ENCODE measurements around the gene ROBO2. TPM values are rescaled to one million over a fixed set of nuclear protein-coding genes. Genes with fewer than 3 reads are reported as not detected.

The ROBO2 gene
- total RNA-seq = not detected
- total RNA-seq = 0 reads per million in 2 donors

- H3K9me3 ChIP-seq (ENCODE audit: control insufficient read depth, low read length, poor library complexity, severe bottlenecking) = no peaks in the 10 kb centered on the region
- ATAC-seq = no peak
- Mint-ChIP-seq H3K27ac (no peak within 1 kb of the TSS), H3K27me3 (peaks cover 17% of the 10 kb centered on the region), H3K4me3 (no peak within 1 kb of the TSS), H3K36me3 (ENCODE audit: low read depth) (no peaks in the 10 kb centered on the region), H3K4me1 (no peaks in the 10 kb centered on the region)
- DNase-seq = no peak
Observed at GRCh38 chr3:77039606-77040171, at the start of gene ROBO2. Gene ROBO2, plus strand, starts transcription at chr3:77040099. Its CDS starts 687 bp downstream, at chr3:77040786.

- Mint-ChIP-seq H3K4me1 (no peaks in the 10 kb centered on the region), H3K27me3 (no peaks in the 10 kb centered on the region), H3K4me3 (no peak overlapping the region), H3K27ac (no peak overlapping the region), H3K36me3 (ENCODE audit: low read depth) (no peaks in the 10 kb centered on the region)
- H3K9me3 ChIP-seq (ENCODE audit: control insufficient read depth, low read length, poor library complexity, severe bottlenecking) = no peaks in the 10 kb centered on the region
- DNase-seq (no peak), ATAC-seq (no peak)
Observed at GRCh38 chr3:76990606-76991005, 49.3 kb upstream of the ROBO2 start.

GRCh38 chr3:76991165-76991564 lies 48.7 kb upstream of the ROBO2 start:
- Mint-ChIP-seq H3K4me1 (no peaks in the 10 kb centered on the region), H3K36me3 (ENCODE audit: low read depth) (no peaks in the 10 kb centered on the region), H3K27ac (no peak overlapping the region), H3K27me3 (no peaks in the 10 kb centered on the region), H3K4me3 (no peak overlapping the region)
- DNase-seq (no peak), ATAC-seq (no peak)
- H3K9me3 ChIP-seq (ENCODE audit: control insufficient read depth, low read length, poor library complexity, severe bottlenecking) = no peaks in the 10 kb centered on the region

GRCh38 chr3:76997733-76998132 lies 42.2 kb upstream of the ROBO2 start:
- H3K36me3 Mint-ChIP-seq (ENCODE audit: low read depth) = no peaks in the 10 kb centered on the region
- no peak overlapping the region for H3K27ac Mint-ChIP-seq
- no peaks in the 10 kb centered on the region for H3K4me1 Mint-ChIP-seq
- no peak overlapping the region for H3K4me3 Mint-ChIP-seq
- ATAC-seq (no peak), DNase-seq (no peak)
- no peaks in the 10 kb centered on the region for H3K9me3 ChIP-seq (ENCODE audit: control insufficient read depth, low read length, poor library complexity, severe bottlenecking)
- H3K27me3 Mint-ChIP-seq = no peaks in the 10 kb centered on the region

- Mint-ChIP-seq H3K4me3 (no peak overlapping the region), H3K36me3 (ENCODE audit: low read depth) (no peaks in the 10 kb centered on the region), H3K27me3 (no peaks in the 10 kb centered on the region), H3K27ac (no peak overlapping the region), H3K4me1 (no peaks in the 10 kb centered on the region)
- DNase-seq = no peak
- H3K9me3 ChIP-seq (ENCODE audit: control insufficient read depth, low read length, poor library complexity, severe bottlenecking) = no peaks in the 10 kb centered on the region
- ATAC-seq = no peak
Observed at GRCh38 chr3:76998555-76998954, 41.3 kb upstream of the ROBO2 start.

GRCh38 chr3:77001062-77001701 lies 38.7 kb upstream of the ROBO2 start:
- Mint-ChIP-seq H3K4me1 (no peaks in the 10 kb centered on the region), H3K36me3 (ENCODE audit: low read depth) (no peaks in the 10 kb centered on the region), H3K27ac (no peak overlapping the region), H3K27me3 (no peaks in the 10 kb centered on the region), H3K4me3 (no peak overlapping the region)
- ATAC-seq (no peak), DNase-seq (no peak)
- H3K9me3 ChIP-seq (ENCODE audit: control insufficient read depth, low read length, poor library complexity, severe bottlenecking) = no peaks in the 10 kb centered on the region

GRCh38 chr3:77014226-77014625 lies 25.7 kb upstream of the ROBO2 start:
- H3K4me1 Mint-ChIP-seq = no peaks in the 10 kb centered on the region
- no peaks in the 10 kb centered on the region for H3K27me3 Mint-ChIP-seq
- H3K4me3 Mint-ChIP-seq = no peak overlapping the region
- ATAC-seq = no peak
- H3K27ac Mint-ChIP-seq = no peak overlapping the region
- H3K9me3 ChIP-seq (ENCODE audit: control insufficient read depth, low read length, poor library complexity, severe bottlenecking) = no peaks in the 10 kb centered on the region
- no peaks in the 10 kb centered on the region for H3K36me3 Mint-ChIP-seq (ENCODE audit: low read depth)
- DNase-seq = no peak

- Mint-ChIP-seq H3K27me3 (no peaks in the 10 kb centered on the region), H3K27ac (no peak overlapping the region), H3K4me3 (no peak overlapping the region), H3K4me1 (no peaks in the 10 kb centered on the region), H3K36me3 (ENCODE audit: low read depth) (no peaks in the 10 kb centered on the region)
- no peaks in the 10 kb centered on the region for H3K9me3 ChIP-seq (ENCODE audit: control insufficient read depth, low read length, poor library complexity, severe bottlenecking)
- ATAC-seq (no peak), DNase-seq (no peak)
Observed at GRCh38 chr3:77025471-77025870, 14.4 kb upstream of the ROBO2 start.

GRCh38 chr3:77026904-77027634 lies 12.8 kb upstream of the ROBO2 start:
- H3K4me1 Mint-ChIP-seq = no peaks in the 10 kb centered on the region
- no peaks in the 10 kb centered on the region for H3K36me3 Mint-ChIP-seq (ENCODE audit: low read depth)
- no peak overlapping the region for H3K27ac Mint-ChIP-seq
- DNase-seq (no peak), ATAC-seq (no peak)
- no peak overlapping the region for H3K4me3 Mint-ChIP-seq
- no peaks in the 10 kb centered on the region for H3K9me3 ChIP-seq (ENCODE audit: control insufficient read depth, low read length, poor library complexity, severe bottlenecking)
- H3K27me3 Mint-ChIP-seq = no peaks in the 10 kb centered on the region

GRCh38 chr3:77028005-77028404 lies 11.9 kb upstream of the ROBO2 start:
- H3K9me3 ChIP-seq (ENCODE audit: control insufficient read depth, low read length, poor library complexity, severe bottlenecking) = no peaks in the 10 kb centered on the region
- DNase-seq (no peak), ATAC-seq (no peak)
- no peak overlapping the region for H3K4me3 Mint-ChIP-seq
- H3K4me1 Mint-ChIP-seq = no peaks in the 10 kb centered on the region
- no peaks in the 10 kb centered on the region for H3K36me3 Mint-ChIP-seq (ENCODE audit: low read depth)
- H3K27ac Mint-ChIP-seq = no peak overlapping the region
- H3K27me3 Mint-ChIP-seq = no peaks in the 10 kb centered on the region

- Mint-ChIP-seq H3K4me3 (no peak overlapping the region), H3K4me1 (no peaks in the 10 kb centered on the region), H3K27me3 (peaks cover 17% of the 10 kb centered on the region), H3K36me3 (ENCODE audit: low read depth) (no peaks in the 10 kb centered on the region), H3K27ac (no peak overlapping the region)
- DNase-seq (no peak), ATAC-seq (no peak)
- no peaks in the 10 kb centered on the region for H3K9me3 ChIP-seq (ENCODE audit: control insufficient read depth, low read length, poor library complexity, severe bottlenecking)
Observed at GRCh38 chr3:77038468-77038929, 1.4 kb upstream of the ROBO2 start.

- Mint-ChIP-seq H3K36me3 (ENCODE audit: low read depth) (no peaks in the 10 kb centered on the region), H3K27ac (no peak overlapping the region), H3K4me1 (no peaks in the 10 kb centered on the region), H3K4me3 (no peak overlapping the region), H3K27me3 (peaks cover 17% of the 10 kb centered on the region)
- no peaks in the 10 kb centered on the region for H3K9me3 ChIP-seq (ENCODE audit: control insufficient read depth, low read length, poor library complexity, severe bottlenecking)
- DNase-seq (no peak), ATAC-seq (no peak)
Observed at GRCh38 chr3:77038930-77039605, 831 bp upstream of the ROBO2 start.

- ATAC-seq (no peak), DNase-seq (no peak)
- Mint-ChIP-seq H3K27me3 (peaks cover 17% of the 10 kb centered on the region), H3K4me3 (no peak overlapping the region), H3K36me3 (ENCODE audit: low read depth) (no peaks in the 10 kb centered on the region), H3K27ac (no peak overlapping the region), H3K4me1 (no peaks in the 10 kb centered on the region)
- H3K9me3 ChIP-seq (ENCODE audit: control insufficient read depth, low read length, poor library complexity, severe bottlenecking) = no peaks in the 10 kb centered on the region
Observed at GRCh38 chr3:77040216-77040615, 317 bp downstream of the ROBO2 start.
